Measurements from ENCODE around the gene GABPB1. TPM values are rescaled to one million over a fixed set of nuclear protein-coding genes. Genes with fewer than 3 reads are reported as not detected.

GABPB1 gene
- polyA plus RNA-seq, 1 donor (not counting 4 experiments of a cell fraction or from before 2014, with no cell fraction given): 23.3 TPM

- H2AFZ ChIP-seq (ENCODE audit: control insufficient read depth, low read length): no peak overlapping the region
- H4K20me1 ChIP-seq (ENCODE audit: control insufficient read depth, extremely low read depth, insufficient read depth, low read length): no peaks in the 10 kb centered on the region
- no peak overlapping the region for H3K4me3 ChIP-seq (ENCODE audit: control insufficient read depth in 2 of 3, extremely low read depth in 1 of 3, insufficient read depth in 2 of 3, low read depth in 1 of 3, low read length in 3 of 3)
- H3K36me3 ChIP-seq (ENCODE audit: control insufficient read depth in 2 of 2, extremely low read depth in 1 of 2, insufficient read depth in 2 of 2, low read length in 2 of 2): no peaks in the 10 kb centered on the region
- H3K27ac ChIP-seq (ENCODE audit: control insufficient read depth, insufficient read depth, low read length): no peak overlapping the region
- no peaks in the 10 kb centered on the region for H3K4me1 ChIP-seq (ENCODE audit: control insufficient read depth, extremely low read depth, insufficient read depth, low read length)
- H3K27me3 ChIP-seq (ENCODE audit: control insufficient read depth, extremely low read depth, insufficient read depth, low read length): no peaks in the 10 kb centered on the region
- DNase-seq (ENCODE audit: low read depth, low spot score) (no peak), FAIRE-seq (no peak)
- no peak overlapping the region for H3K9ac ChIP-seq (ENCODE audit: control insufficient read depth, extremely low read depth, insufficient read depth, low read length)
- TF ChIP-seq EZH2 (IDR thresholded peaks at IDR 0.05; ENCODE audit: low read length): no peak
- no peak for TF ChIP-seq CTCF (optimal IDR thresholded peaks at IDR 0.05 in 1 of 3, IDR thresholded peaks at IDR 0.05 in 1 of 3, conservative IDR thresholded peaks at IDR 0.05 in 1 of 3; ENCODE audit: extremely low read depth in 1 of 3, insufficient read depth in 2 of 3, low read length in 3 of 3)
- H3K9me1 ChIP-seq (ENCODE audit: control insufficient read depth, extremely low read depth, insufficient read depth, low read length): no peaks in the 10 kb centered on the region
- dilution Hi-C loops (cut with MboI; ENCODE audit: extremely low pct_ligation_motif_present, low sequenced_read_pairs): no loop called here
- no peaks in the 10 kb centered on the region for H3K79me2 ChIP-seq (ENCODE audit: control insufficient read depth, insufficient read depth, low read length)
- H3K4me2 ChIP-seq (ENCODE audit: control insufficient read depth, extremely low read depth, insufficient read depth, low read depth, low read length): no peak overlapping the region
- no peaks in the 10 kb centered on the region for H3K9me3 ChIP-seq (ENCODE audit: control insufficient read depth, low read depth, low read length)
Measured at GRCh38 chr15:50298340-50298739, 56.7 kb downstream of the GABPB1 start.

GRCh38 chr15:50295966-50296365, 59.0 kb downstream of the GABPB1 start:
- Histone ChIP-seq H3K27me3 (ENCODE audit: control insufficient read depth, extremely low read depth, insufficient read depth, low read length) (no peaks in the 10 kb centered on the region), H3K4me1 (ENCODE audit: control insufficient read depth, extremely low read depth, insufficient read depth, low read length) (no peaks in the 10 kb centered on the region), H4K20me1 (ENCODE audit: control insufficient read depth, extremely low read depth, insufficient read depth, low read length) (no peaks in the 10 kb centered on the region), H3K9ac (ENCODE audit: control insufficient read depth, extremely low read depth, insufficient read depth, low read length) (no peak overlapping the region), H3K9me3 (ENCODE audit: control insufficient read depth, low read depth, low read length) (no peaks in the 10 kb centered on the region), H3K9me1 (ENCODE audit: control insufficient read depth, extremely low read depth, insufficient read depth, low read length) (no peaks in the 10 kb centered on the region), H3K4me2 (ENCODE audit: control insufficient read depth, extremely low read depth, insufficient read depth, low read depth, low read length) (no peak overlapping the region), H3K27ac (ENCODE audit: control insufficient read depth, insufficient read depth, low read length) (no peak overlapping the region), H3K79me2 (ENCODE audit: control insufficient read depth, insufficient read depth, low read length) (no peaks in the 10 kb centered on the region), H3K36me3 (ENCODE audit: control insufficient read depth in 2 of 2, extremely low read depth in 1 of 2, insufficient read depth in 2 of 2, low read length in 2 of 2) (no peaks in the 10 kb centered on the region), H3K4me3 (ENCODE audit: control insufficient read depth in 2 of 3, extremely low read depth in 1 of 3, insufficient read depth in 2 of 3, low read depth in 1 of 3, low read length in 3 of 3) (no peak overlapping the region), H2AFZ (ENCODE audit: control insufficient read depth, low read length) (no peak overlapping the region)
- dilution Hi-C loops (cut with MboI; ENCODE audit: extremely low pct_ligation_motif_present, low sequenced_read_pairs): no loop called here
- FAIRE-seq: no peak
- no peak for DNase-seq (ENCODE audit: low read depth, low spot score)
- TF ChIP-seq EZH2 (IDR thresholded peaks at IDR 0.05; ENCODE audit: low read length): no peak
- TF ChIP-seq CTCF (optimal IDR thresholded peaks at IDR 0.05 in 1 of 3, IDR thresholded peaks at IDR 0.05 in 1 of 3, conservative IDR thresholded peaks at IDR 0.05 in 1 of 3; ENCODE audit: extremely low read depth in 1 of 3, insufficient read depth in 2 of 3, low read length in 3 of 3): no peak
